Measurements from ENCODE around the gene HOXA11. TPM values are rescaled to one million over a fixed set of nuclear protein-coding genes. Genes with fewer than 3 reads are reported as not detected.
A peak's percentile ranks its signal among the peaks of the same experiment; 100 is the strongest.

HOXA11 gene
- total RNA-seq, 1 experiment from 2014 or later: 0.84 TPM

- Mint-ChIP-seq H3K4me3 (ENCODE audit: unreplicated experiment) (peak overlapping the region; percentile 100), H3K4me1 (ENCODE audit: insufficient read depth, unreplicated experiment) (peaks cover 63% of the 10 kb centered on the region), H3K27ac (ENCODE audit: low read depth, unreplicated experiment) (peak overlapping the region; percentile 99), H3K27me3 (ENCODE audit: insufficient read depth, unreplicated experiment) (no peaks in the 10 kb centered on the region), H3K9me3 (ENCODE audit: unreplicated experiment) (no peaks in the 10 kb centered on the region), H3K36me3 (ENCODE audit: insufficient read depth, unreplicated experiment) (peaks cover 24% of the 10 kb centered on the region)
- TF ChIP-seq CTCF (IDR thresholded peaks at IDR 0.05; ENCODE audit: unreplicated experiment): no peak
- intact Hi-C loops (cut with micrococcal nuclease): no loop called here
- POLR2A ChIA-PET: interaction anchor here (0.7 to 1.3 kb wide), 3 partner anchors 10 to 478 kb away, joined by 3 read pairs; no protein-coding TSS in a partner anchor
- no TSS peak for BruUV-seq (replicated peaks)
- CTCF ChIA-PET: no interaction called here
- DNase-seq (ENCODE audit: unreplicated experiment): no peak
These were observed 46.6 kb downstream of the HOXA11 start for GRCh38 chr7:27138472-27138871.

GRCh38 chr7:27137640-27138315, 47.3 kb downstream of the HOXA11 start:
- H3K4me3 Mint-ChIP-seq (ENCODE audit: unreplicated experiment): peak overlapping the region; percentile 100
- H3K9me3 Mint-ChIP-seq (ENCODE audit: unreplicated experiment): no peaks in the 10 kb centered on the region
- no TSS peak for BruUV-seq (replicated peaks)
- DNase-seq (ENCODE audit: unreplicated experiment): peak; percentile 56
- intact Hi-C loops (cut with micrococcal nuclease): no loop called here
- no peak for TF ChIP-seq CTCF (IDR thresholded peaks at IDR 0.05; ENCODE audit: unreplicated experiment)
- peak overlapping the region; percentile 99 for H3K27ac Mint-ChIP-seq (ENCODE audit: low read depth, unreplicated experiment)
- CTCF ChIA-PET: no interaction called here
- POLR2A ChIA-PET: interaction anchor here (0.7 to 1.3 kb wide), 5 partner anchors 10 to 938 kb away, joined by 3 read pairs; no protein-coding TSS in a partner anchor
- peaks cover 63% of the 10 kb centered on the region for H3K4me1 Mint-ChIP-seq (ENCODE audit: insufficient read depth, unreplicated experiment)
- H3K36me3 Mint-ChIP-seq (ENCODE audit: insufficient read depth, unreplicated experiment): peaks cover 23% of the 10 kb centered on the region
- H3K27me3 Mint-ChIP-seq (ENCODE audit: insufficient read depth, unreplicated experiment): no peaks in the 10 kb centered on the region

GRCh38 chr7:27134392-27134791, 50.6 kb downstream of the HOXA11 start:
- DNase-seq (ENCODE audit: unreplicated experiment): peak; percentile 98
- Mint-ChIP-seq H3K4me1 (ENCODE audit: insufficient read depth, unreplicated experiment) (peaks cover 48% of the 10 kb centered on the region), H3K36me3 (ENCODE audit: insufficient read depth, unreplicated experiment) (peaks cover 7% of the 10 kb centered on the region), H3K27ac (ENCODE audit: low read depth, unreplicated experiment) (peak overlapping the region; percentile 95), H3K9me3 (ENCODE audit: unreplicated experiment) (no peaks in the 10 kb centered on the region), H3K4me3 (ENCODE audit: unreplicated experiment) (peak overlapping the region; percentile 42), H3K27me3 (ENCODE audit: insufficient read depth, unreplicated experiment) (no peaks in the 10 kb centered on the region)
- POLR2A ChIA-PET: interaction anchor here (0.7 to 2.9 kb wide), 9 partner anchors 9 to 934 kb away, joined by 3 to 13 read pairs (median 5); partner anchors contain the start of gene HOXA5
- CTCF ChIA-PET: interaction anchor here (0.6 to 4.5 kb wide), 6 partner anchors 9 to 1242 kb away, joined by 3 to 19 read pairs (median 3); partner anchors contain the start of gene HOXA5
- TF ChIP-seq CTCF (IDR thresholded peaks at IDR 0.05; ENCODE audit: unreplicated experiment): no peak
- intact Hi-C loops (cut with micrococcal nuclease): no loop called here
- BruUV-seq (replicated peaks): no TSS peak

- no TSS peak for BruUV-seq (replicated peaks)
- POLR2A ChIA-PET: interaction anchor here (1.0 to 2.9 kb wide), 6 partner anchors 10 to 294 kb away, joined by 3 to 13 read pairs (median 4); partner anchors contain the start of genes HOXA5 and HOXA9
- intact Hi-C loops (cut with micrococcal nuclease): no loop called here
- CTCF ChIA-PET: interaction anchor here (0.6 to 4.5 kb wide), 7 partner anchors 10 to 341 kb away, joined by 3 to 19 read pairs (median 3); partner anchors contain the start of gene HOXA5
- H3K27me3 Mint-ChIP-seq (ENCODE audit: insufficient read depth, unreplicated experiment): no peaks in the 10 kb centered on the region
- no peak for TF ChIP-seq CTCF (IDR thresholded peaks at IDR 0.05; ENCODE audit: unreplicated experiment)
- H3K27ac Mint-ChIP-seq (ENCODE audit: low read depth, unreplicated experiment): peak overlapping the region; percentile 95
- peaks cover 7% of the 10 kb centered on the region for H3K36me3 Mint-ChIP-seq (ENCODE audit: insufficient read depth, unreplicated experiment)
- no peak for DNase-seq (ENCODE audit: unreplicated experiment)
- peak overlapping the region; percentile 42 for H3K4me3 Mint-ChIP-seq (ENCODE audit: unreplicated experiment)
- no peaks in the 10 kb centered on the region for H3K9me3 Mint-ChIP-seq (ENCODE audit: unreplicated experiment)
- peaks cover 50% of the 10 kb centered on the region for H3K4me1 Mint-ChIP-seq (ENCODE audit: insufficient read depth, unreplicated experiment)
These were observed 51.4 kb downstream of the HOXA11 start for GRCh38 chr7:27133409-27134231.
